LNCAP (cell line): ENCODE measurements around the gene SIAH1.

Experiments
- TF ChIP-seq, protein P1 (sequence below): fragments of 450-650 bp; IDR thresholded peaks from 2 replicates; pipeline ENCODE4 v1.5.1; 2017; ENCODE audit warnings: mild to moderate bottlenecking

The SIAH1 gene

GRCh38 chr16:48426244-48427141, 41.3 kb upstream of the SIAH1 start:
- TF ChIP-seq, protein P1, sequence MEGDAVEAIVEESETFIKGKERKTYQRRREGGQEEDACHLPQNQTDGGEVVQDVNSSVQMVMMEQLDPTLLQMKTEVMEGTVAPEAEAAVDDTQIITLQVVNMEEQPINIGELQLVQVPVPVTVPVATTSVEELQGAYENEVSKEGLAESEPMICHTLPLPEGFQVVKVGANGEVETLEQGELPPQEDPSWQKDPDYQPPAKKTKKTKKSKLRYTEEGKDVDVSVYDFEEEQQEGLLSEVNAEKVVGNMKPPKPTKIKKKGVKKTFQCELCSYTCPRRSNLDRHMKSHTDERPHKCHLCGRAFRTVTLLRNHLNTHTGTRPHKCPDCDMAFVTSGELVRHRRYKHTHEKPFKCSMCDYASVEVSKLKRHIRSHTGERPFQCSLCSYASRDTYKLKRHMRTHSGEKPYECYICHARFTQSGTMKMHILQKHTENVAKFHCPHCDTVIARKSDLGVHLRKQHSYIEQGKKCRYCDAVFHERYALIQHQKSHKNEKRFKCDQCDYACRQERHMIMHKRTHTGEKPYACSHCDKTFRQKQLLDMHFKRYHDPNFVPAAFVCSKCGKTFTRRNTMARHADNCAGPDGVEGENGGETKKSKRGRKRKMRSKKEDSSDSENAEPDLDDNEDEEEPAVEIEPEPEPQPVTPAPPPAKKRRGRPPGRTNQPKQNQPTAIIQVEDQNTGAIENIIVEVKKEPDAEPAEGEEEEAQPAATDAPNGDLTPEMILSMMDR, result no peak

DNA sequence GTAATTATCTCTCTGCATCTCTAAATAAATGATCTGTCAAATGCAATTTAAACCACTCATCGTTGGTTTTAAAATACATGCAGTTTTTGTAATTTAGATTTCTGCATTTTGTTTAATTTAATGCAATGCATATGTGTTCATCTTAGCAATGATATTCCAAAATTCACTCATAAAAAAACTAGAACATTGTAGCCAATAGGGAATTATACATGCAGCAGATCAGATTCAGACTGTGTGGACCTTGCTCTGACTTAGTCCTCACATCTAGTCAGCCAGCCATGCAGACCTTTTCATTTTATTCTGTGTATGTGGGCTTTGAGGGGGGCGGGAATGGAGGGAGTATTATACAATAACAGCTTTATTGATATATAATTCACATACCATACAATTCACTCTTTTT, 37.3 kb upstream of the SIAH1 start:
- TF ChIP-seq, protein P1, result no peak

- TF ChIP-seq, protein P1, result no peak
Observed at GRCh38 chr16:48421741-48422140, 36.5 kb upstream of the SIAH1 start.

- TF ChIP-seq, protein P1, result no peak
Observed at GRCh38 chr16:48420437-48420836, 35.2 kb upstream of the SIAH1 start.

- TF ChIP-seq, protein P1, result no peak
Observed at GRCh38 chr16:48413272-48413671, 28.1 kb upstream of the SIAH1 start.

- TF ChIP-seq, protein P1, result no peak
Observed at GRCh38 chr16:48409839-48410632, 24.8 kb upstream of the SIAH1 start.

GRCh38 chr16:48408688-48409087, 23.5 kb upstream of the SIAH1 start:
- TF ChIP-seq, protein P1, result no peak
